ENCODE results near the gene ZNF700.
A peak's percentile ranks its signal among the peaks of the same experiment; 100 is the strongest.
"Not testable (repeated sequence)": the region's sequence is repeated elsewhere in the genome, so short reads cannot be mapped to it uniquely, and the experiment has no call there.

Gene ZNF700

GRCh38 chr19:11987405-11988281 is 62.7 kb downstream of the ZNF700 start:
- peak; percentile 92 to 93 for DNase-seq (ENCODE audit: low read depth in 2 of 2)

GRCh38 chr19:11989112-11989456 is 64.2 kb downstream of the ZNF700 start:
- no peak for DNase-seq (ENCODE audit: low read depth in 2 of 2)

DNA sequence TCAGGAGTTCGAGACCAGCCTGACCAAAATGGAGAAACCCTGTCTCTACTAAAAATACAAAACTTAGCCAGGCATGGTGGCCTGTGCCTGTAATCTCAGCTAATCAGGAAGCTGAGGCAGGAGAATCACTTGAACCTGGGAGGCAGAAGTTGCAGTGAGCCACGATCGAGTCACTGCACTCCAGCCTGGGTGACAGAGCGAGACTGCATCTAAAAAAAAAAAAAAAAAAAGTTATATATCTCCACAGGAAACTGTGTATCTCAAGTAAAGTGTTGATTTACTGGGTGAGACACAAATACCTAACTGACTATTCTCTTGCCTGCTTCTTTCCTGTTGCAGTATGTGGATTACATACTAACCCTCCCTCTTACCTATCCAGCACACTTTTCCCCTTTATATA is 67.0 kb downstream of the ZNF700 start:
- not testable (repeated sequence) for DNase-seq (ENCODE audit: low read depth in 2 of 2)

DNA sequence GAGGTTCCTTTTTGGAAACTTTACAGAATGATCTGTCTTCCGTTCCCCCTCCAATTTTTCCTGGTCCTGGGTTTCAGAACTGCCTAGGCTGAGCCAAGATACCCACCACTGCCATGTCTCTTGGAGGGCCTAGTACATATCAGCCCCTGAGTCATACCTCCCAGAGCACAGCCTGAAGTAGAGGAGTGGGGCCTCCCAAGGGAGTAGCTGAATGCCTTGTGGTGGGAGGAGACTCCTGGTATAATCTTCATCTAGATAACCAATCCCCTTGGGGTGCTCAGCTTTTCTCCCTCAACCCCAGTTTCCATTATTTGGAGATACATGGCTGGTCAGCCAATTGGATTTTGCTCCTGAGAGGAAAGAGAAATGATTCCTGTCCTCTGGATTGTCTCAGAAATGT is 70.3 kb downstream of the ZNF700 start:
- no peak for DNase-seq (ENCODE audit: low read depth in 2 of 2)
